Stimulated activated naive CD4-positive, alpha-beta T cell treated with Interleukin-2 at 50 U/mL for 16 hours (primary cell): ENCODE data around the gene SMPX.
"Not testable (repeated sequence)": the region's sequence is repeated elsewhere in the genome, so short reads cannot be mapped to it uniquely, and the experiment has no call there.

Experiments used
- DNase-seq: peaks from one replicate; lab custom pipeline; 2025; lab: John Stamatoyannopoulos, UW

The SMPX gene

GRCh38 chrX:21757960-21758359, at the start of gene SMPX:
SMPX (minus strand) TSS chrX:21758116; CDS start chrX:21754290, 3,826 bp downstream.
- DNase-seq = no peak

GRCh38 chrX:21806691-21807090, 48.8 kb upstream of the SMPX start:
- DNase-seq = no peak

GRCh38 chrX:21802839-21803238, 44.9 kb upstream of the SMPX start:
- no peak for DNase-seq

GRCh38 chrX:21802054-21802670, 44.2 kb upstream of the SMPX start:
- DNase-seq = no peak

- DNase-seq = no peak
These were observed 42.4 kb upstream of the SMPX start for GRCh38 chrX:21800344-21800770.

GRCh38 chrX:21799767-21800166, 41.9 kb upstream of the SMPX start:
- no peak for DNase-seq

- DNase-seq = no peak
These were observed 40.8 kb upstream of the SMPX start for GRCh38 chrX:21798677-21799219.

GRCh38 chrX:21781976-21782375, 24.1 kb upstream of the SMPX start:
- DNase-seq = no peak

- DNase-seq = no peak
These were observed 23.6 kb upstream of the SMPX start for GRCh38 chrX:21781525-21781924.

GRCh38 chrX:21779095-21779494, 21.2 kb upstream of the SMPX start:
- DNase-seq = no peak

GRCh38 chrX:21778236-21778635, 20.3 kb upstream of the SMPX start:
- no peak for DNase-seq

- not testable (repeated sequence) for DNase-seq
These were observed 17.2 kb upstream of the SMPX start for GRCh38 chrX:21775128-21775527.

- DNase-seq = not testable (repeated sequence)
These were observed 15.1 kb upstream of the SMPX start for GRCh38 chrX:21773036-21773435.

GRCh38 chrX:21770631-21771321, 12.9 kb upstream of the SMPX start:
- DNase-seq = no peak

GRCh38 chrX:21766101-21766500, 8.2 kb upstream of the SMPX start:
- no peak for DNase-seq

- DNase-seq = no peak
These were observed 6.1 kb upstream of the SMPX start for GRCh38 chrX:21764008-21764407.

GRCh38 chrX:21758488-21758887, 572 bp upstream of the SMPX start:
- DNase-seq = no peak

GRCh38 chrX:21756785-21757529, 959 bp downstream of the SMPX start:
- DNase-seq = no peak

- no peak for DNase-seq
These were observed 8.0 kb downstream of the SMPX start for GRCh38 chrX:21749924-21750323.

- DNase-seq = no peak
These were observed 9.7 kb downstream of the SMPX start for GRCh38 chrX:21748235-21748634.

GRCh38 chrX:21747558-21747957, 10.4 kb downstream of the SMPX start:
- DNase-seq = no peak

- DNase-seq = peak; percentile 2
These were observed 12.2 kb downstream of the SMPX start for GRCh38 chrX:21745756-21746155.

GRCh38 chrX:21744721-21745120, 13.2 kb downstream of the SMPX start:
- no peak for DNase-seq
